Tibial nerve (tissue), 3 donors: ENCODE data around the gene OTOG.

Experiments used
- POLR2A ChIP-seq, 2 donors: fragments of 450-650 bp; IDR thresholded peaks; one replicate each; pipeline ENCODE4 v1.6.1; 2017; ENCODE audit warnings: antibody characterized with exemption in 2 of 2, mild to moderate bottlenecking in 2 of 2, moderate library complexity in 2 of 2
- TF ChIP-seq, protein P1 (sequence below), 5 experiments: fragments of 200-600 bp in 3 of 5; fragments of 450-650 bp in 2 of 5; sonication (generic) in 3 of 5; IDR thresholded peaks; one replicate each; pipeline ENCODE4 v1.5.1; 2016 to 2019; ENCODE audit warnings: antibody characterized with exemption in 5 of 5, mild to moderate bottlenecking in 3 of 5, moderate library complexity in 2 of 5

DNA sequence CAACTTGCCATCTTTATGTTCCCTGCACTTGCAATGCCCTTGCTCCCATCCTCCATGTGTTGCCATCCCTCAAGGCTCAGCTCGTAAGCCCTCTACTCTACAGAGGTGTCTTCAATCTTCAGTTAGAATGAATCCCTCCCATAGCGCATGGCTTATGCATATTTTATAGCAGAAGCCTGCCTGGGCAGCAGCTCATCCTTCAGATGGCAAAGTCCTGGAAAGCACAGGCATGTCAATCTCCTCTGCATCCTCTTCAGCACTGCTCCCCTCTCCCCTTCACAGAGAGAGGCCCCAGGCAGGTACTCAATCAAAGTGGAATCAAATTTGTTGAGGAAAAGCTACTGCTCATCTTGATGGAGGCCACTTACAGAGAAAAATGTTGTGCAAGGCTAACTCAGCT, 39.3 kb upstream of the OTOG start:
- TF ChIP-seq POLR2A (IDR thresholded peaks at IDR 0.05): no peak
- TF ChIP-seq, protein P1, sequence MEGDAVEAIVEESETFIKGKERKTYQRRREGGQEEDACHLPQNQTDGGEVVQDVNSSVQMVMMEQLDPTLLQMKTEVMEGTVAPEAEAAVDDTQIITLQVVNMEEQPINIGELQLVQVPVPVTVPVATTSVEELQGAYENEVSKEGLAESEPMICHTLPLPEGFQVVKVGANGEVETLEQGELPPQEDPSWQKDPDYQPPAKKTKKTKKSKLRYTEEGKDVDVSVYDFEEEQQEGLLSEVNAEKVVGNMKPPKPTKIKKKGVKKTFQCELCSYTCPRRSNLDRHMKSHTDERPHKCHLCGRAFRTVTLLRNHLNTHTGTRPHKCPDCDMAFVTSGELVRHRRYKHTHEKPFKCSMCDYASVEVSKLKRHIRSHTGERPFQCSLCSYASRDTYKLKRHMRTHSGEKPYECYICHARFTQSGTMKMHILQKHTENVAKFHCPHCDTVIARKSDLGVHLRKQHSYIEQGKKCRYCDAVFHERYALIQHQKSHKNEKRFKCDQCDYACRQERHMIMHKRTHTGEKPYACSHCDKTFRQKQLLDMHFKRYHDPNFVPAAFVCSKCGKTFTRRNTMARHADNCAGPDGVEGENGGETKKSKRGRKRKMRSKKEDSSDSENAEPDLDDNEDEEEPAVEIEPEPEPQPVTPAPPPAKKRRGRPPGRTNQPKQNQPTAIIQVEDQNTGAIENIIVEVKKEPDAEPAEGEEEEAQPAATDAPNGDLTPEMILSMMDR (IDR thresholded peaks at IDR 0.05): no peak
